Measurements from ENCODE around the gene RPS15.

GRCh38 chr19:1427221-1427920 is 10.8 kb upstream of the RPS15 start:
- TF ChIP-seq CTCF (optimal IDR thresholded peaks at IDR 0.05 in 1 of 3, IDR thresholded peaks at IDR 0.05 in 1 of 3, conservative IDR thresholded peaks at IDR 0.05 in 1 of 3; ENCODE audit: extremely low read depth in 1 of 3, insufficient read depth in 2 of 3, low read length in 3 of 3), result no peak
- TF ChIP-seq EZH2 (IDR thresholded peaks at IDR 0.05; ENCODE audit: low read length), result no peak

All from keratinocyte (primary cell).